ENCODE results near the gene SECISBP2.

DNA sequence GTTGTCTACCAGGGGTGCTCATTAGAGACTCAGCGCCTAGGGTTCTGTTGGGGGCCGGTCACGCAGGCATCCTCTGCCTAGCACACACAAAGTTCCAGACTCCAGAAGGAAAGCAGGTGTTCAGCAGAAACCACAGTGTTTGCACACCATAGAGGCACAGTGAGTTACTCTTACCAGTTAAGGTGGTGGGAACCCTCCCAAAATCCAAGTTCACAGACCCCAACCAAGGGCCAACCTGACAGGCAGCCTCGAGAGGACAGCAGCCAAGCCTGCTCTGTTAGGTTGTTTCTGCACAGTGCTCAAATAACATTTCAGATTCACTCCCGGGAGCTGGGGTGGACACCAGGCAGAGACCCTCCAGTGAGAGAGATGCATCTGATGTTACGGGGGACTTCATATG lies 36.2 kb downstream of the SECISBP2 start:
- TF ChIP-seq, protein P1, sequence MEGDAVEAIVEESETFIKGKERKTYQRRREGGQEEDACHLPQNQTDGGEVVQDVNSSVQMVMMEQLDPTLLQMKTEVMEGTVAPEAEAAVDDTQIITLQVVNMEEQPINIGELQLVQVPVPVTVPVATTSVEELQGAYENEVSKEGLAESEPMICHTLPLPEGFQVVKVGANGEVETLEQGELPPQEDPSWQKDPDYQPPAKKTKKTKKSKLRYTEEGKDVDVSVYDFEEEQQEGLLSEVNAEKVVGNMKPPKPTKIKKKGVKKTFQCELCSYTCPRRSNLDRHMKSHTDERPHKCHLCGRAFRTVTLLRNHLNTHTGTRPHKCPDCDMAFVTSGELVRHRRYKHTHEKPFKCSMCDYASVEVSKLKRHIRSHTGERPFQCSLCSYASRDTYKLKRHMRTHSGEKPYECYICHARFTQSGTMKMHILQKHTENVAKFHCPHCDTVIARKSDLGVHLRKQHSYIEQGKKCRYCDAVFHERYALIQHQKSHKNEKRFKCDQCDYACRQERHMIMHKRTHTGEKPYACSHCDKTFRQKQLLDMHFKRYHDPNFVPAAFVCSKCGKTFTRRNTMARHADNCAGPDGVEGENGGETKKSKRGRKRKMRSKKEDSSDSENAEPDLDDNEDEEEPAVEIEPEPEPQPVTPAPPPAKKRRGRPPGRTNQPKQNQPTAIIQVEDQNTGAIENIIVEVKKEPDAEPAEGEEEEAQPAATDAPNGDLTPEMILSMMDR (IDR thresholded peaks at IDR 0.05): no peak
- no peak for TF ChIP-seq ZFX (IDR thresholded peaks at IDR 0.05; ENCODE audit: borderline replicate concordance)
